Measurements from ENCODE around the gene EPB41L4A. TPM values are rescaled to one million over a fixed set of nuclear protein-coding genes. Genes with fewer than 3 reads are reported as not detected.
A peak's percentile ranks its signal among the peaks of the same experiment; 100 is the strongest.
"Not testable (repeated sequence)": the region's sequence is repeated elsewhere in the genome, so short reads cannot be mapped to it uniquely, and the experiment has no call there.

EPB41L4A gene
- polyA plus RNA-seq, 3 donors: 20.4 to 23.7 (median 23.0) TPM

- no peak for DNase-seq (ENCODE audit: low read depth in 3 of 3, low spot score in 2 of 3)
These were observed 155.6 kb downstream of the EPB41L4A start for GRCh38 chr5:112263469-112263868.

GRCh38 chr5:112258571-112258970 lies 160.5 kb downstream of the EPB41L4A start:
- no peak for DNase-seq (ENCODE audit: low read depth in 3 of 3, low spot score in 2 of 3)

GRCh38 chr5:112257976-112258375 lies 161.1 kb downstream of the EPB41L4A start:
- no peak for DNase-seq (ENCODE audit: low read depth in 3 of 3, low spot score in 2 of 3)

DNA sequence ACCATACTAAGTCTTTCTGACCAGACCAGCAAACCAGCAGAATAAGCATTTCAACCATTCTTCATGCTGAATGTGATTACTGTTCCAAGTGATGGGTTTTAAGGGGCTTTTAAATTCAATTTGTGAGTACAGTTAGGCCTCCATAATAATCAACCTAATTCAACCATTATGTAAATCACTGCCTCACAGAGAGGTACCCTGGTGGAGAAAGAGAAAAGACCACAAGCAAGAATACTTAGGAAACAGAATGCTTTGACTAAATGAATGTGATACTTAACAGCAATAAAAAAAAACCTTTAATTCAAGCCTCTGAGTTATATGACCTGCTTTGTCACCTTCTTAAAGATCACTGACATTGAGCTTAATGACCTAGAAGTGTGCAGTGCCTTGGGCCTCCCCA lies 162.1 kb downstream of the EPB41L4A start:
- DNase-seq (ENCODE audit: low read depth in 3 of 3, low spot score in 2 of 3): no peak

- DNase-seq (ENCODE audit: low read depth in 3 of 3, low spot score in 2 of 3): no peak
These were observed 164.8 kb downstream of the EPB41L4A start for GRCh38 chr5:112254303-112254702.

GRCh38 chr5:112253478-112254250 lies 165.4 kb downstream of the EPB41L4A start:
- no peak for DNase-seq (ENCODE audit: low read depth in 3 of 3, low spot score in 2 of 3)

DNA sequence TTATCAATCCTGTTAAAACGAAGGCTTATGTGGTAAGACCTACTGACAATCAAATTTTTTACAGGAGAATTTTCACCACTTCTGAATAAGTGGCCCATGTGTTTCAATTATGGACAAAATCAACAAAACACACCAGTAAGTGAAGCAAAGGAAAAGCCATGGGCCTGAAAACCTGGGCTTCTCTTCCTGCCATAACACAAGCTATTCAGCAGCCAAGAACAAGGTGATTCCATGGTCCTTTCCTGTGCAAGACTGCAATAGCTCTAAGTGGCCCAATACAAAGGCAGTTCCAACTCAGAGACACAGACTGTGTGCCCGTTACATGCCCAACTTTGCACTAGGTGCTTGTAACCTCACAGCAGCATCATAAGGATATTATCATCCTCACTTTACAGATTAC lies 168.5 kb downstream of the EPB41L4A start:
- no peak for DNase-seq (ENCODE audit: low read depth in 3 of 3, low spot score in 2 of 3)

DNA sequence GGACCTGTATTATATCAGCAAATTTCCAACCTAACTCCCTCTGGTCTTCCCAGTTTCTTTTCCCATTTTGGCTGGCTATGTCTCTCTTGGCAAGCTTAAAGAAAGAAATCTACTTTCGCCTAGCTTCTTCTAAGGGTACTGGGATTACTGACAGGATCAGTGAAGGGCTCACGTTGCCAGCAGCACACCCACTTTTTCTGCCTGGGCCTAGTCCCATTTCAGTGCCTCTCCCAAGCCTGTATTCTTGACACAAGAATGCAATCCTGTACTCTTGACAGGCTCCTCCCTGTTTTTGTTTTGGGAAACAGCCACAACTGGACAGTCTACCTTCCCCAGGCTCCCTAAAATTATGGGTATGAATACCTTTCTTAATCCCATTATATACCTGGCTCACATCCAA lies 170.5 kb downstream of the EPB41L4A start:
- DNase-seq (ENCODE audit: low read depth in 3 of 3, low spot score in 2 of 3): no peak

DNA sequence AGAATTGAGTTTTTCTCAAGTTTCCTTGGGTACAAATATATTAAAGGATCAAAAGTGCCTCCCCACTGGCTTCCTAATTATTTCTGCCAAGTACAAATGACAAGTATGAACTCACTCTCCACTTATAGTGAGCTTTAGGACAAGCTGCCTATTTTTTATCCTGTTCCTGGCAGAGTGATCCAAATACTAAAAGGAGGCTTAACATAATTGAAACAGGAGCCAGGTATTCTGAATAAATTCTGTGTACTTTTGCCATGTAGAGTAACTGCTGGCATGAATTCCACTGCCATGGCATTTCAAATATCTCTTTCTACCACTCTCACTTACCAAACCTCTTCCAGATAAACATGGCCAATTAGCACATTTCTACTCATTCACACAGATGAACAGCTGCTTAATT lies 171.1 kb downstream of the EPB41L4A start:
- DNase-seq (ENCODE audit: low read depth in 3 of 3, low spot score in 2 of 3): no peak

DNA sequence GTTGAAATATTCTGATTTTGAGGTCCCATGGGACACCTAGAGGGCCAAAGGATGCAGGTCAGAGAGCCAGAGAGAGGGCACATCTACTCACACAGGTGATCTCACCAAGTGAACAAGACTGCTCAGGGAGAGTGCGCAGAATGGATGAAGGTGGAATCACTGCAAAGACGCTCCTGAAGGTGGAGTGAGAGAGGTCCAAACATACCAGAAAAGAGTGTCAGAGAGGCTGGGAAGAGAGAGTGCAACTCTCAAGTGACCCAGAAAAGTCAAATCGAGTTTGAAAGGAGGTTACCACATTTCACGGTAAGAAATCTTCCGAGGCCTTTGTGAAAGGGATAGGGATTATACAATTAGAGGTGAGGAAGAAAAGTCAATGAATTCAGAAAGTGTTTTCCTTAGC lies 173.4 kb downstream of the EPB41L4A start:
- DNase-seq (ENCODE audit: low read depth in 3 of 3, low spot score in 2 of 3): no peak

DNA sequence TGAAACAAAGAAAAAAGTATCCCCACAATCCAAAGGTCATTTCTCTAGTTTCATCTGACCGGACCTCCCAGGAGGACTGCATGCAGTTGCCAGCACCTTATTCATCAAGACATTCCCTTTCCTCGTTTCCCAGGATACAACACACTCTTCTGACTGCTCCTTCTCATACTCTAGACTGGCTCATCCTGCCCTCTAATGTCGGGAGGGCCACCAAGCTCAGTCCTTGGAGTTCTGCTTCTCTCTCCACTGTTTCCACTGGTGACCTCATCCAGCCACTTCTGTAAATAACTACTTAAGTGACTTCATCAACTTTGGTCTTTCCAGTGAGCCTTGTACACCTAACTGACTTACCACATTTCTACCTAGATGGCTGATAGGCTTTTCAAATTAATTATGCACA lies 179.1 kb downstream of the EPB41L4A start:
- no peak for DNase-seq (ENCODE audit: low read depth in 3 of 3, low spot score in 2 of 3)

GRCh38 chr5:112238473-112238872 lies 180.6 kb downstream of the EPB41L4A start:
- DNase-seq (ENCODE audit: low read depth in 3 of 3, low spot score in 2 of 3): no peak

GRCh38 chr5:112237456-112237855 lies 181.6 kb downstream of the EPB41L4A start:
- no peak for DNase-seq (ENCODE audit: low read depth in 3 of 3, low spot score in 2 of 3)

GRCh38 chr5:112234000-112234399 lies 185.1 kb downstream of the EPB41L4A start:
- DNase-seq (ENCODE audit: low read depth in 3 of 3, low spot score in 2 of 3): no peak

DNA sequence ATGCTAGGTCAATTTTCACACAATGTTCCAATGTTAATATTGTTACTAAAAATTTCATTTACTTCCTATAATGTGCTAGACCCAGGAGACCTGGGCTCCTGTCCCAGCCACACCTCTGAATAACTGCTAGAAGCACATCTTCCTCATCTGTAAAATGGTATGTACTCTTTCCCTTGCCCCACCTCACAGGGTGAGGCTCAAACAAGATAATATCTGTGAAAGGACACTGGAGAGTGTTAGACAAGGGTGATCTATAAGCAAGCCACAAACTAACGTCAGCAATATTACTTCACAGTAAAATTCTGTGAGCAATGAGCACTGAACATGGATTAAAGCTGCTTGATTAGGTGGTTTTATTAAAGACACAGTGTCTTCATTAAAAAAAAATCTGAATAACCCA lies 186.4 kb downstream of the EPB41L4A start:
- DNase-seq (ENCODE audit: low read depth in 3 of 3, low spot score in 2 of 3): no peak

DNA sequence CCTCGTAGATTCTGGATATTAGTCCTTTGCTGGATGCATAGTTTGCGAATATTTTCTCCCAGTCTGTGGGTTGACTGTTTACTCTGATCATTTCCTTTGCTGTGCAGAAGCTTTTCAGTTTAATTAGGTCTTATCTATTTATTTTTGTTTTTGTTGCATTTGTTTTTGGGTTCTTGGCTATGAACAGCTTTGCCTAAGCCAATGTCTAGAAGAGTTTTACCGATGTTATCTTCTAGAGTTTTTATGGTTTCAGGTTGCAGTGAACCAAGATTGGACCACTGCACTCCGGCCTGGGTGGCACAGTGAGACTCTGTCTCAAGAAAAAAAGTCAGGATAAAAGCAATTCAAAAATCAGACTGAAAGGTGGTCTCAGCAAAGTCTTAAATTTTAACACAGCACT lies 188.5 kb downstream of the EPB41L4A start:
- DNase-seq (ENCODE audit: low read depth in 3 of 3, low spot score in 2 of 3): no peak

DNA sequence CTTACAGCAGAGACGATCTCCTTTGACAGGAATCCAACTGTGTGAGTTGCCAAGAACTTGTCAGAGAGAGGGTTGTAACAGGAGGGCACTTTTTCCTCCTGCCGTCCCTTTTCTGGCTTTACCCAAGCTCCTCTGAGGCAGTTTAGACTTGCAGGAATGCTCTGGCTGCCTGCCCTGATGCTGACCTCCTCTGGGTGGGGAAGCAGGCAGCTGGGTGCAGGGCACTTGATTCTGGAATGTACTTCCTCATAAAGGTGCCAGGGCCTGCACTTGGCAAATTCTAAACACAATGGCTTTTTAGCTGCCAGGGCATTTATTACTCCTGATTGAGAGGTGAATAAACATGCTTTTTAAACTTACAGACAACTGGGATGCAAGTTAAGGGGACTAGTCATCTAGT lies 190.4 kb downstream of the EPB41L4A start:
- DNase-seq (ENCODE audit: low read depth in 3 of 3, low spot score in 2 of 3): peak in 1 of 3 donors; percentile 38

DNA sequence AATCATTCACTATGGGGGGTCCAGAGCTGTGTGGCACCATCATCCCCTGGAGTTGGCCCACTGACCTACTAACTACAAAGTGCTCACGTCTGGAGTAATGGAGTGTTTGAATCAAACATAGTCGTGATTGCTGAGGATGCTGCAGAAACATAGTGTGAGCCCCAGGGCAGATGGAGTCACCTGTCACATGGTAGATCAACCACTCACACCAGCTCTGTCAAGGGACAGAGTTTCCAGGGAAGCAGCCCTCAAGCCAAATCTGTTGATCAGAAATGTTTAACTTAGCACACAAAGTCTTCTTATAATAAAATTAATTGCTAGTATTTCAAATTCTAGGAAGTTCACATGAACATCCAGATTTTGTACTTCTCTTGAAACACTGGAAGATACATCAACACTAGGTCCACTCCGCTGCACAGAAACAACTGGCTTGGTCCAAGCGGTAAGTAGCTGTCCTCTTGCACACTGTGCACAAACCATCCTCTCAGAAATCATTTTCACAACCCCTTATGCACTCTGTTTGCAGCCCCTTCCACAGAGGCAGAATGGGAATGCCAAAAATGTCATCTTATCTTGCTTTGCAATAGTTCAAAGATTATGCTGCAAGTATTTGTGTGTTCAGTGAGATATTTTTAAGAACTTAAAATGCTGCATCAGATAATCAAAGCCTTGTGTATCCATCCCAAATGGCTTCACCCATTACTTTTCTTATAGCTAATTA lies 191.0 kb downstream of the EPB41L4A start:
- DNase-seq (ENCODE audit: low read depth in 3 of 3, low spot score in 2 of 3): no peak

DNA sequence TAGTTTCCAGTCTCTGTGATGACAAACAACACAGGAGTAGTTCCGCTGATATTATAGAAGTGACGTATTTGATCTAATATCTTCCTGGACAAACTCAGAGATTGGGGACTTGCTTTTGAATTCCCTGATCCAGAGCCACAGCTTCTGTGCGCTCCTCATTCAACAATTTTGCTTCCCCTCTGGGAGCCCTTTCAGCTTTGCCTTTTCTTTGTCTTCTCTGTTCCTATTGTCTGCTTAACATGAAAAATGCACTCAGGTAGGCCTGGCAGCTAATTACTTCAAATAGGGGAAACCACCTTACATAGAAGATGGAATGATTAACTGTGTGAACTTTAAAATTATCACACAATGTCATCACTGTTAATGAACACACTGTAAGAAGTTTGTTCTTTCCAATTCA lies 192.9 kb downstream of the EPB41L4A start:
- DNase-seq (ENCODE audit: low read depth in 3 of 3, low spot score in 2 of 3): no peak

DNA sequence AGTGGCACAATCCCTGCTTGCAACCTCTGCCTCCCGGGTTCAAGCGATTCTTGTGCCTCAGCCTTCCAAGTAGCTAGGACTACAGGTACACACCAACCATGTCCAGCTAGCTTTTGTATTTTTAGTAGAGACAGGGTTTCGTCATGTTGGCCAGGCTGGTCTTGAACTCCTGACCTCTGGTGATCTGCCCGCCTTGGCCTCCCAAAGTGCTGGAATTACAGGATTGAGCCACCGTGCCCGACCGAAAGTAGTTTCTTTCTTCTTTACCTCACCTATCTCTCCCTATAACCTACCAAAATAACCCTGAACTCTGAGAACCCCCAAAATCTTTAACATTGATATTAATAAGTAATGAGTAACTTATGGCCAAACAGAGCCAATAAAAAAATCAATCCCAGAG lies 196.1 kb downstream of the EPB41L4A start:
- not testable (repeated sequence) for DNase-seq (ENCODE audit: low read depth in 3 of 3, low spot score in 2 of 3)

DNA sequence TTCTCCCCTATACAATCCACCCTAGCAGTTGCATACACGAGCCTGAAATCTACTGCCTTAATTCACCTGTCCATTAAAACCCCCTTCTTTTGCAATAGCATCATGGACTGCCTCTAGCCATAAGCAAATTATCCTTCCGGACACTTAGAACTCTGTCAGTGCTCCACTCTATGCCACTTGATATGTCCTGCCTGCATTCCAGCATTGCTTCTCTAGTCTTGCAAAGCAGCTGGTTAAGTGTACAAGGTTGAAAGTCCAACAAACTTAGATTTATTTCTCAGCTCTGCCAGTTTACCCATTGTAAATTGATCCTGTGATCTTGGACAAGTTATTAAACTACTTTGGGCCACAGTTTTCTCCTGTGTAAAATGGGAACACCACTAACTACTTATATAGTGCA lies 197.9 kb downstream of the EPB41L4A start:
- DNase-seq (ENCODE audit: low read depth in 3 of 3, low spot score in 2 of 3): no peak

GRCh38 chr5:112219000-112219399 lies 200.1 kb downstream of the EPB41L4A start:
- no peak for DNase-seq (ENCODE audit: low read depth in 3 of 3, low spot score in 2 of 3)

Data from right renal cortex interstitium (tissue), 3 donors.